ENCODE data around the gene PRSS2.

DNA sequence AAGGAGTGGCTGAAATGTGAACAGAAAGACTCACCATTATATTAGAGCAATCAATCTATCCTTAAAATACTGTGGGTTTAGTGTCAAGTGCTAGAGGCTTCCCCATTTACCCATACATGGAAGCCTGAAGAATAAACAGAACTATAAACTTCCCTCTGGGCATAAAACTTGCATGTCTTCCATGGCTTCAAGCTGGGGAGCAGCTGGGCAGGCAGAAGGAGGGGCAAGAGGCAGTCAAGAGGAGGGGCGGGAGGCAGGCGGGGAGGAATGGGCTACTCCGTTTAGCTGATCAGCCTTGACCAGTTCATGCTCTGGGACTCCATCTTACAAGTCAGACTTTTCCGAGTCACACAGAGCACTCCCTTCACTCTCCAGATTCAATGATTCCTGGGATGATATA, 25.0 kb upstream of the PRSS2 start:
- TF ChIP-seq, protein P1, sequence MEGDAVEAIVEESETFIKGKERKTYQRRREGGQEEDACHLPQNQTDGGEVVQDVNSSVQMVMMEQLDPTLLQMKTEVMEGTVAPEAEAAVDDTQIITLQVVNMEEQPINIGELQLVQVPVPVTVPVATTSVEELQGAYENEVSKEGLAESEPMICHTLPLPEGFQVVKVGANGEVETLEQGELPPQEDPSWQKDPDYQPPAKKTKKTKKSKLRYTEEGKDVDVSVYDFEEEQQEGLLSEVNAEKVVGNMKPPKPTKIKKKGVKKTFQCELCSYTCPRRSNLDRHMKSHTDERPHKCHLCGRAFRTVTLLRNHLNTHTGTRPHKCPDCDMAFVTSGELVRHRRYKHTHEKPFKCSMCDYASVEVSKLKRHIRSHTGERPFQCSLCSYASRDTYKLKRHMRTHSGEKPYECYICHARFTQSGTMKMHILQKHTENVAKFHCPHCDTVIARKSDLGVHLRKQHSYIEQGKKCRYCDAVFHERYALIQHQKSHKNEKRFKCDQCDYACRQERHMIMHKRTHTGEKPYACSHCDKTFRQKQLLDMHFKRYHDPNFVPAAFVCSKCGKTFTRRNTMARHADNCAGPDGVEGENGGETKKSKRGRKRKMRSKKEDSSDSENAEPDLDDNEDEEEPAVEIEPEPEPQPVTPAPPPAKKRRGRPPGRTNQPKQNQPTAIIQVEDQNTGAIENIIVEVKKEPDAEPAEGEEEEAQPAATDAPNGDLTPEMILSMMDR (conservative IDR thresholded peaks at IDR 0.05; ENCODE audit: low read depth, low read length): no peak
- no peak for TF ChIP-seq EZH2 (IDR thresholded peaks at IDR 0.05; ENCODE audit: borderline replicate concordance, low read depth, low read length, poor library complexity, severe bottlenecking)
